AG04449 (cell line): ENCODE data around the gene CALCOCO1.
"Not testable (repeated sequence)": the region's sequence is repeated elsewhere in the genome, so short reads cannot be mapped to it uniquely, and the experiment has no call there.

Experiments
- CTCF ChIA-PET: fragments of 350-600 bp; formaldehyde crosslinking; extraction: SDS; loops from one replicate; lab custom pipeline; 2021; ENCODE audit warnings: antibody characterized with exemption; lab: Yijun Ruan, JAX
- POLR2A ChIA-PET: fragments of 400-600, 350-600 bp; formaldehyde crosslinking; extraction: SDS; loops from one replicate; lab custom pipeline; 2020; ENCODE audit warnings: antibody characterized with exemption, inconsistent platforms; lab: Yijun Ruan, JAX
- DNase-seq: peaks from one replicate; pipeline ENCODE4 v3.0.0-alpha.2; 2010; ENCODE audit warnings: low read depth, low spot score
- H3K4me3 ChIP-seq: 2 replicates; pipeline ENCODE4 v1.5.1; 2011; ENCODE audit warnings: low read depth, mild to moderate bottlenecking, control low read depth, low read length
- TF ChIP-seq, protein P1 (sequence below): IDR thresholded peaks from one replicate; pipeline ENCODE4 v1.5.1; 2011; ENCODE audit warnings: mild to moderate bottlenecking, moderate library complexity, low read length, control low read depth, inconsistent platforms; ENCODE audit not compliant: insufficient read depth; ENCODE audit errors: missing control alignments

The CALCOCO1 gene

GRCh38 chr12:53726946-53727309, 324 bp downstream of the CALCOCO1 start:
- H3K4me3 ChIP-seq = peak overlapping the region; percentile 95
- TF ChIP-seq, protein P1, sequence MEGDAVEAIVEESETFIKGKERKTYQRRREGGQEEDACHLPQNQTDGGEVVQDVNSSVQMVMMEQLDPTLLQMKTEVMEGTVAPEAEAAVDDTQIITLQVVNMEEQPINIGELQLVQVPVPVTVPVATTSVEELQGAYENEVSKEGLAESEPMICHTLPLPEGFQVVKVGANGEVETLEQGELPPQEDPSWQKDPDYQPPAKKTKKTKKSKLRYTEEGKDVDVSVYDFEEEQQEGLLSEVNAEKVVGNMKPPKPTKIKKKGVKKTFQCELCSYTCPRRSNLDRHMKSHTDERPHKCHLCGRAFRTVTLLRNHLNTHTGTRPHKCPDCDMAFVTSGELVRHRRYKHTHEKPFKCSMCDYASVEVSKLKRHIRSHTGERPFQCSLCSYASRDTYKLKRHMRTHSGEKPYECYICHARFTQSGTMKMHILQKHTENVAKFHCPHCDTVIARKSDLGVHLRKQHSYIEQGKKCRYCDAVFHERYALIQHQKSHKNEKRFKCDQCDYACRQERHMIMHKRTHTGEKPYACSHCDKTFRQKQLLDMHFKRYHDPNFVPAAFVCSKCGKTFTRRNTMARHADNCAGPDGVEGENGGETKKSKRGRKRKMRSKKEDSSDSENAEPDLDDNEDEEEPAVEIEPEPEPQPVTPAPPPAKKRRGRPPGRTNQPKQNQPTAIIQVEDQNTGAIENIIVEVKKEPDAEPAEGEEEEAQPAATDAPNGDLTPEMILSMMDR = no peak
- ChIA-PET CTCF (interaction anchor here (2.2 to 24.8 kb wide), 5 partner anchors 11 to 30 kb away, joined by 8 to 941 read pairs (median 16); no protein-coding TSS in a partner anchor), POLR2A (no interaction called here)
- no peak for DNase-seq

DNA sequence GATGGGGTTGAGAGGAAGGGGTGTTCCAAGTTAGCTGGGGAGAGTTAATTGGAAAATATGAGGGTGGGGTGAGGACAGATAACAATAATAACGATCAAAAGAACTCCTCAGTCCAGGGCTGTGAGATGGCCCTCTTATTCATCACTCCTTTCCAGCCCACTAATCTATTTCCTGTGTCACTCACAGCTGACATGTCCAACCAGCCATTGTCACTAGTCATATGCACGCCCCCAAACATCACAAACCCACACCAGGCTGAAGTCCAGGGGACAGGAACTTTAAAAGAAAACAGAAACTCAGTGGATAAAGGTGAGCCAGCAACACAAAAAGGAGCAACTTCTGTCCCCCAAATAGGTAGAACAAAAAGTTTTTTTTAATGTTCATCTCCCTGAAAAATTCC, 911 bp downstream of the CALCOCO1 start:
- H3K4me3 ChIP-seq = peak overlapping the region; percentile 95
- CTCF ChIA-PET = interaction anchor here (2.2 to 24.8 kb wide), 5 partner anchors 12 to 31 kb away, joined by 8 to 941 read pairs (median 16); no protein-coding TSS in a partner anchor
- no peak for DNase-seq
- POLR2A ChIA-PET = no interaction called here
- TF ChIP-seq, protein P1 = no peak

GRCh38 chr12:53725824-53726223, 1.4 kb downstream of the CALCOCO1 start:
- H3K4me3 ChIP-seq = peak overlapping the region; percentile 95
- TF ChIP-seq, protein P1 = no peak
- no peak for DNase-seq
- POLR2A ChIA-PET = no interaction called here
- CTCF ChIA-PET = interaction anchor here (2.2 to 24.8 kb wide), 4 partner anchors 18 to 31 kb away, joined by 8 to 941 read pairs (median 340); no protein-coding TSS in a partner anchor

DNA sequence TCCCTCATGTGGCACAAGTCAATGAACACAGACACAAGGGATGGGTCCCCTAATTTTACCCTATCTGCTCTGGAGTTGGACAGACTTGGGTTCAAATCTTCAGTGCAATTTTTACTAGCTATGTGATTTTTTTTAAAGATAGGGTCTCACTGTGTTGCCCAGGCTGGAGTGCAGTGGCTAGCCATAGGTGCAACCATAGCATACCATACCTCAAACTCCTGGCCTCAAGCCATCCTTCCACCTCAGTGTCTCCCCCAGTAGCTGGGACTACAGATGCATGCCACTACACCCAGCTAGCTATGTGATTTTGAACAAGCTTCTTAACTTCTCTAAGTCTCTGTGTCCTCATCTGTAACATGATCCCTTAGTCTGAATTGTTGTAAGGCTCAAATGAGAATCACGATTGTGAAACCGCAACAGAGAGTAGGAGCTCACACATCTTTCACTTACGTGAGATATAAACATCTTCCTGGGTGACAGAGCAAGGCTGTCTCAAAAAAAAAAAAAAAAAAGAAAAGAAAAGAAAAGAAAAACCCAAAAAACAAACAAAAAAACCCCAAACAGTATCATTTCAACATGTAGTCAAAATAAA, 4.7 kb downstream of the CALCOCO1 start:
- ChIA-PET CTCF (interaction anchor here (0.8 to 19.3 kb wide), 5 partner anchors 9 to 35 kb away, joined by 3 to 668 read pairs (median 5); no protein-coding TSS in a partner anchor), POLR2A (no interaction called here)
- H3K4me3 ChIP-seq = no peak overlapping the region
- TF ChIP-seq, protein P1 = no peak
- DNase-seq = no peak

- CTCF ChIA-PET = interaction anchor here (0.7 to 19.3 kb wide), 4 partner anchors 17 to 35 kb away, joined by 3 to 668 read pairs (median 10); no protein-coding TSS in a partner anchor
- TF ChIP-seq, protein P1 = no peak
- DNase-seq = no peak
- POLR2A ChIA-PET = no interaction called here
- H3K4me3 ChIP-seq = no peak overlapping the region
These were observed 6.3 kb downstream of the CALCOCO1 start for GRCh38 chr12:53720946-53721345.

DNA sequence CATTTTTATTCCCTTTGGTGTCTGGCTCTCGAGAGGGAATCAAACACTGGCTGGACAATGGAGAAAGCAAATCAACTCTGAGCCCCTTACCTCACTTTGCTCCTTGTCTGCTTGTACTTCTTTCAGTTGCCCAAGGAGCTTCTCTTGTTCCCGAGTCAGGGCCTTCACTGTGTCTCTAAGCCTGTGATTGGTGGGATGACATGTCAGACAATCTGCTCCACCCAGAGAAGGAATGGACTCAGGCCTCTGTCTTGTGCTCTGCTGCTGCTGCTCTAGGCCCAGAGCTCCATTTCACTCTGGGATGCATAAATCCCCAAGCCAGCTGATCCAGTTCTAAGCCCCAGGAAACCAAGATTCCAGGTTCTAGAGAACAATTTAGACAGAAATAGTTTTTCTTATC, 7.6 kb downstream of the CALCOCO1 start:
- no peak overlapping the region for H3K4me3 ChIP-seq
- DNase-seq = no peak
- ChIA-PET POLR2A (no interaction called here), CTCF (interaction anchor here (1.5 to 7.4 kb wide), 4 partner anchors 16 to 24 kb away, joined by 6 to 145 read pairs (median 10); no protein-coding TSS in a partner anchor)
- TF ChIP-seq, protein P1 = no peak

DNA sequence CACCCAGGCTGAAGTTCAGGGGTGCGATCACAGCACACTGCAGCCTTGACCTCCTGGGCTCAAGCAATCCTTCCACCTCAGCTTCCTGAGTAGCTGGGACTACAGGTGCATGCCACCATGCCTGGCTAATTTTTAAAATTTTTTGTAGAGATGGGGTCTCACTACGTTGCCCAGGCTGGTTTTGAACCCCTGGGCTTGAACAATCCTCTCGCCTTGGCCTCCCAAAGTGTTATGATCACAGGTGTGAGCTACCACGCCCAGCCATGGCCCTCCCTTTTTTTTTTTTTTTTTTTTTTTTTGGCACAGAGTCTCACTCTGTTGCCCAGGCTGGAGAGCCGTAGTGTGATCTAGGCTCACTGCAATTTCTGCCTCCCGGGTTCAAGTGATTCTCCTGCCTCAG, 8.7 kb downstream of the CALCOCO1 start:
- POLR2A ChIA-PET = interaction anchor here (0.7 kb wide), 1 partner anchor 14 kb away, joined by 8 read pairs; no protein-coding TSS in a partner anchor
- H3K4me3 ChIP-seq, DNase-seq: not testable (repeated sequence)
- CTCF ChIA-PET = interaction anchor here (1.9 to 7.4 kb wide), 2 partner anchors 19 to 25 kb away, joined by 11 to 145 read pairs; no protein-coding TSS in a partner anchor
